Measurements from ENCODE around the gene LENEP. TPM values are rescaled to one million over a fixed set of nuclear protein-coding genes. Genes with fewer than 3 reads are reported as not detected.

Gene LENEP
- total and polyA plus RNA-seq, 2 donors (not counting 1 experiment from before 2014, with no cell fraction given): not detected

DNA sequence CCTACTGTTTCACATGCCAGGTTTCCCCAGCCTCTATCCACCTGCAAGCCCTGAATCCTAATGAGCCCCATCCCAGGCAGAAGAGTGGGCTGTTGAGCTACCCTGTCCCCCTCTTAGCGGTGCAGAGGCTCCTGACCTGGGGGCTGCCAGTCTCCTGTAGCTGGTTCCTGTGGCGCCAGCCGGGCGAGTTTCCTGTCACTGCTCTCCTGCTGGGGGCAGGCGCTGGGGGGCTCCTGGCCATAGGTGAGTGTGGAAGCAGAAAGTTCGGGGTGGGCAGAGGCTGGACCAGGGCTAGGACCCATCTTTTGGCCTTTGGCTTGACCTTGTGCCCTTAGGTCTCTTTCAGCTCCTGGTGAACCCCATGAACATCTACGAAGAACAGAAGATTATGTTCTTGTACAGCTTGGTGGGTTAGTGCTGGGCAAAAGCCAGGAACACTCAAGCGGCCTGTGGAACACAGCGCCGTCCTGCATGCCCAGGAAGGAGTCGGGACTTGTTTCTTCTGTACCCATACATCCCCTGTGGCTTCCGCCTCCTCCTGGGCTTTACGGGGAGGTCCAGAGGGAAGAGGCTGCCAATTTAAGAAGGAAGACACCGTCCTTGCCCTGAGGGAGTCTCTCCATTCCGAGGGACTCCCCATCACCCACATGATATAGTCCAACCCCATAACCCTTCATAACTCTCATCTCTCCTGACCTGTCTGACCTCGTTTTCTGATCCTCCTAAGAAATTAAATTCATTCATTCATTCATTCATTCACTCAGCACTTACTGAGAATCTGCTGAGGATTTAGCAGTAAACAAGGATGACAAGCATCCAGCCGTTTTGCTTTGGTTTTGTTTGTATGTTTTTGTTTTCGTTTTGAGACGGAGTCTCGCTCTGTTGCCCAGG lies 41.2 kb downstream of the LENEP start:
- Histone ChIP-seq H3K9ac (ENCODE audit: insufficient read depth, low read length) (no peak overlapping the region), H3K79me2 (ENCODE audit: control insufficient read depth, insufficient read depth, low read length) (no peaks in the 10 kb centered on the region), H3K4me2 (ENCODE audit: extremely low read depth, insufficient read depth, low read length) (no peak overlapping the region), H3K27ac (ENCODE audit: insufficient read depth, low read length) (no peak overlapping the region), H3K36me3 (ENCODE audit: control insufficient read depth, insufficient read depth, low read length) (no peaks in the 10 kb centered on the region), H3K4me3 (replicated peaks in 1 of 4; ENCODE audit: control extremely low read depth in 1 of 4, insufficient read depth in 1 of 4, low read depth in 3 of 4, low read length in 4 of 4) (no peak overlapping the region), H3K4me1 (ENCODE audit: control insufficient read depth, extremely low read depth, insufficient read depth, low read length) (no peaks in the 10 kb centered on the region), H3K27me3 (ENCODE audit: control insufficient read depth, insufficient read depth, low read length) (peaks cover 8% of the 10 kb centered on the region), H2AFZ (ENCODE audit: low read length) (no peak overlapping the region), H3K9me3 (ENCODE audit: control insufficient read depth, insufficient read depth, low read depth, low read length) (no peaks in the 10 kb centered on the region), H4K20me1 (ENCODE audit: control insufficient read depth, extremely low read depth, insufficient read depth, low read length) (no peaks in the 10 kb centered on the region)
- no peak for DNase-seq (ENCODE audit: low read depth in 2 of 2)
- TF ChIP-seq EZH2 (IDR thresholded peaks at IDR 0.05; ENCODE audit: low read length, missing control alignments): no peak
- TF ChIP-seq, protein P1, sequence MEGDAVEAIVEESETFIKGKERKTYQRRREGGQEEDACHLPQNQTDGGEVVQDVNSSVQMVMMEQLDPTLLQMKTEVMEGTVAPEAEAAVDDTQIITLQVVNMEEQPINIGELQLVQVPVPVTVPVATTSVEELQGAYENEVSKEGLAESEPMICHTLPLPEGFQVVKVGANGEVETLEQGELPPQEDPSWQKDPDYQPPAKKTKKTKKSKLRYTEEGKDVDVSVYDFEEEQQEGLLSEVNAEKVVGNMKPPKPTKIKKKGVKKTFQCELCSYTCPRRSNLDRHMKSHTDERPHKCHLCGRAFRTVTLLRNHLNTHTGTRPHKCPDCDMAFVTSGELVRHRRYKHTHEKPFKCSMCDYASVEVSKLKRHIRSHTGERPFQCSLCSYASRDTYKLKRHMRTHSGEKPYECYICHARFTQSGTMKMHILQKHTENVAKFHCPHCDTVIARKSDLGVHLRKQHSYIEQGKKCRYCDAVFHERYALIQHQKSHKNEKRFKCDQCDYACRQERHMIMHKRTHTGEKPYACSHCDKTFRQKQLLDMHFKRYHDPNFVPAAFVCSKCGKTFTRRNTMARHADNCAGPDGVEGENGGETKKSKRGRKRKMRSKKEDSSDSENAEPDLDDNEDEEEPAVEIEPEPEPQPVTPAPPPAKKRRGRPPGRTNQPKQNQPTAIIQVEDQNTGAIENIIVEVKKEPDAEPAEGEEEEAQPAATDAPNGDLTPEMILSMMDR (conservative IDR thresholded peaks at IDR 0.05 in 1 of 2, IDR thresholded peaks at IDR 0.05 in 1 of 2; ENCODE audit: low read depth in 1 of 2, low read length in 2 of 2): no peak

DNA sequence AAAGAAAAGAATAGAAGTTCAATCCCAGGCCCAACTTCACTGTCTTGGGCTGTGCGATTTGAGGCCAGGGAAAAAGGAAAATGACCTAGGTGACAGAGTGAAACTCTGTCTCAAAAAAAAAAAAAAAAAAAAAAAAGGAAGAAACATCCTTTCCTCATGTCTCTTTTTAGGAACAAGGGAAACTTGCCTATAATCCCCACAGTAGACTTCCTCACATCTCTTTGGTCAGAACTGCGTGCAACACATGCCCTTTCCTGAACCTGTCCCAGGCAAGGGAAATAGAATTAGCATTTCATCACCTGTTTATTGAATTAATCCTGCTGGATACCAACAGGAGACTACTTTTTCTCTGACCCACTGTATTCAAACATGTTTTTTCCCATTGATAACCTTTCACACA lies 42.5 kb downstream of the LENEP start:
- no peaks in the 10 kb centered on the region for H3K36me3 ChIP-seq (ENCODE audit: control insufficient read depth, insufficient read depth, low read length)
- no peak overlapping the region for H3K9ac ChIP-seq (ENCODE audit: insufficient read depth, low read length)
- no peaks in the 10 kb centered on the region for H3K9me3 ChIP-seq (ENCODE audit: control insufficient read depth, insufficient read depth, low read depth, low read length)
- no peak overlapping the region for H3K4me2 ChIP-seq (ENCODE audit: extremely low read depth, insufficient read depth, low read length)
- H2AFZ ChIP-seq (ENCODE audit: low read length): no peak overlapping the region
- no peak for DNase-seq (ENCODE audit: low read depth in 2 of 2)
- H4K20me1 ChIP-seq (ENCODE audit: control insufficient read depth, extremely low read depth, insufficient read depth, low read length): no peaks in the 10 kb centered on the region
- H3K27me3 ChIP-seq (ENCODE audit: control insufficient read depth, insufficient read depth, low read length): peaks cover 9% of the 10 kb centered on the region
- TF ChIP-seq, protein P1 (conservative IDR thresholded peaks at IDR 0.05 in 1 of 2, IDR thresholded peaks at IDR 0.05 in 1 of 2; ENCODE audit: low read depth in 1 of 2, low read length in 2 of 2): no peak
- TF ChIP-seq EZH2 (IDR thresholded peaks at IDR 0.05; ENCODE audit: low read length, missing control alignments): no peak
- no peaks in the 10 kb centered on the region for H3K4me1 ChIP-seq (ENCODE audit: control insufficient read depth, extremely low read depth, insufficient read depth, low read length)
- H3K79me2 ChIP-seq (ENCODE audit: control insufficient read depth, insufficient read depth, low read length): no peaks in the 10 kb centered on the region
- no peak overlapping the region for H3K27ac ChIP-seq (ENCODE audit: insufficient read depth, low read length)
- H3K4me3 ChIP-seq (replicated peaks in 1 of 4; ENCODE audit: control extremely low read depth in 1 of 4, insufficient read depth in 1 of 4, low read depth in 3 of 4, low read length in 4 of 4): no peak overlapping the region

GRCh38 chr1:155037043-155037442 lies 43.7 kb downstream of the LENEP start:
- TF ChIP-seq, protein P1 (conservative IDR thresholded peaks at IDR 0.05 in 1 of 2, IDR thresholded peaks at IDR 0.05 in 1 of 2; ENCODE audit: low read depth in 1 of 2, low read length in 2 of 2): no peak
- TF ChIP-seq EZH2 (IDR thresholded peaks at IDR 0.05; ENCODE audit: low read length, missing control alignments): no peak
- Histone ChIP-seq H3K27me3 (ENCODE audit: control insufficient read depth, insufficient read depth, low read length) (peaks cover 14% of the 10 kb centered on the region), H3K36me3 (ENCODE audit: control insufficient read depth, insufficient read depth, low read length) (no peaks in the 10 kb centered on the region), H3K9ac (ENCODE audit: insufficient read depth, low read length) (no peak overlapping the region), H4K20me1 (ENCODE audit: control insufficient read depth, extremely low read depth, insufficient read depth, low read length) (no peaks in the 10 kb centered on the region), H3K4me1 (ENCODE audit: control insufficient read depth, extremely low read depth, insufficient read depth, low read length) (no peaks in the 10 kb centered on the region), H3K4me3 (replicated peaks in 1 of 4; ENCODE audit: control extremely low read depth in 1 of 4, insufficient read depth in 1 of 4, low read depth in 3 of 4, low read length in 4 of 4) (no peak overlapping the region), H3K27ac (ENCODE audit: insufficient read depth, low read length) (no peak overlapping the region), H2AFZ (ENCODE audit: low read length) (no peak overlapping the region), H3K4me2 (ENCODE audit: extremely low read depth, insufficient read depth, low read length) (no peak overlapping the region), H3K79me2 (ENCODE audit: control insufficient read depth, insufficient read depth, low read length) (no peaks in the 10 kb centered on the region), H3K9me3 (ENCODE audit: control insufficient read depth, insufficient read depth, low read depth, low read length) (no peaks in the 10 kb centered on the region)
- DNase-seq (ENCODE audit: low read depth in 2 of 2): no peak
